Measurements from ENCODE around the gene EIF6.

The EIF6 gene

DNA sequence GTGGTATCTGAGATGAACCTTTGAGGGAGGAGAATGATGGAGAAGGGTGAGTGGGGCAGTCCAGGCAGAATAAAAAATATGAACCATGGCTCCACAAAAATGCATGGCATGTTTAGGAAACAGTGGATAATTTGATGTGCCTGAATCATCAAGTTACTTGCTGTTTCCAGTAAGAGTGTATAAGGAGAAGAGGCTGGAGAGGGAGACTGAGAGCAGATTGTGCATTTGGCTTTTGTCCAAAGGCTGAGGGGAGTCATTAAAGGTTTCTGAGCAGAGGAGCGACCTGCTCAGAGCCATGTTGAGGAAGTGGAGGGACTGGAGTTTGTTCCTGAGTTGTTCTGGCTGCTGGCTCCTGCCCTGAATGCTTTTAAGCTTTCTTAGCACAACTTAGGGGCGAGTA lies 52.0 kb downstream of the EIF6 start:
- Histone ChIP-seq H3K9me3 (no peaks in the 10 kb centered on the region), H3K27me3 (no peaks in the 10 kb centered on the region), H3K4me3 (no peak overlapping the region), H3K36me3 (peaks cover 5 to 31% (median 16%) of the 10 kb centered on the region in 3 donors), H3K4me1 (no peaks in the 10 kb centered on the region), H3K27ac (no peak overlapping the region)
- TF ChIP-seq, protein P1, sequence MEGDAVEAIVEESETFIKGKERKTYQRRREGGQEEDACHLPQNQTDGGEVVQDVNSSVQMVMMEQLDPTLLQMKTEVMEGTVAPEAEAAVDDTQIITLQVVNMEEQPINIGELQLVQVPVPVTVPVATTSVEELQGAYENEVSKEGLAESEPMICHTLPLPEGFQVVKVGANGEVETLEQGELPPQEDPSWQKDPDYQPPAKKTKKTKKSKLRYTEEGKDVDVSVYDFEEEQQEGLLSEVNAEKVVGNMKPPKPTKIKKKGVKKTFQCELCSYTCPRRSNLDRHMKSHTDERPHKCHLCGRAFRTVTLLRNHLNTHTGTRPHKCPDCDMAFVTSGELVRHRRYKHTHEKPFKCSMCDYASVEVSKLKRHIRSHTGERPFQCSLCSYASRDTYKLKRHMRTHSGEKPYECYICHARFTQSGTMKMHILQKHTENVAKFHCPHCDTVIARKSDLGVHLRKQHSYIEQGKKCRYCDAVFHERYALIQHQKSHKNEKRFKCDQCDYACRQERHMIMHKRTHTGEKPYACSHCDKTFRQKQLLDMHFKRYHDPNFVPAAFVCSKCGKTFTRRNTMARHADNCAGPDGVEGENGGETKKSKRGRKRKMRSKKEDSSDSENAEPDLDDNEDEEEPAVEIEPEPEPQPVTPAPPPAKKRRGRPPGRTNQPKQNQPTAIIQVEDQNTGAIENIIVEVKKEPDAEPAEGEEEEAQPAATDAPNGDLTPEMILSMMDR (IDR thresholded peaks at IDR 0.05), result no peak
- intact Hi-C loops (cut with DNase I; ENCODE audit: low total_unique reads), result no loop called here
- DNase-seq, result no peak

Measured in tibial artery (tissue), 4 donors.